Lower leg skin (tissue), 3 donors: ENCODE data around the gene DHRS7B.

Source experiments
- POLR2A ChIP-seq, 2 donors: fragments of 450-650 bp; IDR thresholded peaks; one replicate each; pipeline ENCODE4 v1.6.1; 2016 to 2017; ENCODE audit warnings: antibody characterized with exemption in 2 of 2, mild to moderate bottlenecking in 1 of 2, moderate library complexity in 1 of 2
- TF ChIP-seq, protein P1 (sequence below), 3 donors: fragments of 450-650 bp; IDR thresholded peaks; one replicate each; pipeline ENCODE4 v1.5.1; 2016; ENCODE audit warnings: antibody characterized with exemption in 3 of 3, mild to moderate bottlenecking in 3 of 3, moderate library complexity in 2 of 3

- TF ChIP-seq, protein P1, sequence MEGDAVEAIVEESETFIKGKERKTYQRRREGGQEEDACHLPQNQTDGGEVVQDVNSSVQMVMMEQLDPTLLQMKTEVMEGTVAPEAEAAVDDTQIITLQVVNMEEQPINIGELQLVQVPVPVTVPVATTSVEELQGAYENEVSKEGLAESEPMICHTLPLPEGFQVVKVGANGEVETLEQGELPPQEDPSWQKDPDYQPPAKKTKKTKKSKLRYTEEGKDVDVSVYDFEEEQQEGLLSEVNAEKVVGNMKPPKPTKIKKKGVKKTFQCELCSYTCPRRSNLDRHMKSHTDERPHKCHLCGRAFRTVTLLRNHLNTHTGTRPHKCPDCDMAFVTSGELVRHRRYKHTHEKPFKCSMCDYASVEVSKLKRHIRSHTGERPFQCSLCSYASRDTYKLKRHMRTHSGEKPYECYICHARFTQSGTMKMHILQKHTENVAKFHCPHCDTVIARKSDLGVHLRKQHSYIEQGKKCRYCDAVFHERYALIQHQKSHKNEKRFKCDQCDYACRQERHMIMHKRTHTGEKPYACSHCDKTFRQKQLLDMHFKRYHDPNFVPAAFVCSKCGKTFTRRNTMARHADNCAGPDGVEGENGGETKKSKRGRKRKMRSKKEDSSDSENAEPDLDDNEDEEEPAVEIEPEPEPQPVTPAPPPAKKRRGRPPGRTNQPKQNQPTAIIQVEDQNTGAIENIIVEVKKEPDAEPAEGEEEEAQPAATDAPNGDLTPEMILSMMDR (IDR thresholded peaks at IDR 0.05), result no peak
- no peak for TF ChIP-seq POLR2A (IDR thresholded peaks at IDR 0.05)
Observed at GRCh38 chr17:21140911-21141310, 14.1 kb downstream of the DHRS7B start.
